Activated CD4-positive, alpha-beta T cell treated with anti-CD3 and anti-CD28 coated beads for 36 hours (primary cell): ENCODE measurements around the gene A4GNT. TPM values are rescaled to one million over a fixed set of nuclear protein-coding genes. Genes with fewer than 3 reads are reported as not detected.

Source experiments
- ATAC-seq: fragments of 200-7000 bp; cut with Tn5 transposase; one replicate; pipeline ENCODE4 v1.10.0; 2021; ENCODE audit warnings: mild to moderate bottlenecking, moderate library complexity
- CTCF ChIA-PET: fragments of 350-600 bp; sonication (Branson Sonifier 250); formaldehyde crosslinking; loops from one replicate; lab custom pipeline; 2021; ENCODE audit warnings: antibody characterized with exemption; lab: Charles Lee
- POLR2A ChIA-PET: fragments of 350-600 bp; sonication (Branson Sonifier 250); formaldehyde crosslinking; loops from one replicate; lab custom pipeline; 2021; ENCODE audit warnings: antibody characterized with exemption, inconsistent platforms; lab: Charles Lee
- DNase-seq: peaks from one replicate; pipeline ENCODE4 v3.0.0-alpha.2; 2020
- H3K27ac Mint-ChIP-seq: one replicate; pipeline ENCODE4 v1.8.0; 2021; ENCODE audit warnings: mixed read lengths
- H3K27me3 Mint-ChIP-seq: one replicate; pipeline ENCODE4 v1.8.0; 2021; ENCODE audit warnings: mixed read lengths
- H3K36me3 Mint-ChIP-seq: one replicate; pipeline ENCODE4 v1.8.0; 2021; ENCODE audit warnings: low read depth, mixed read lengths
- H3K4me1 Mint-ChIP-seq: one replicate; pipeline ENCODE4 v1.8.0; 2021; ENCODE audit warnings: mixed read lengths
- H3K4me3 Mint-ChIP-seq: one replicate; pipeline ENCODE4 v1.8.0; 2021; ENCODE audit warnings: mild to moderate bottlenecking, moderate library complexity, mixed read lengths
- H3K9me3 Mint-ChIP-seq: one replicate; pipeline ENCODE4 v1.8.0; 2021; ENCODE audit warnings: low read depth, mixed read lengths
- intact Hi-C, 2 experiments: fragments of 100-400 bp; cut with DNase I in 1 of 2; cut with micrococcal nuclease in 1 of 2; formaldehyde crosslinking; loops; one replicate each; pipeline versions ENCODE4 v1.14.2 to v1.15.1; 2022 to 2024; cut with DNase I, micrococcal nuclease
- total RNA-seq, 2 experiments: library from RNA; stranded (reverse); gene quantifications; one replicate each; pipeline ENCODE4 v1.2.3, GENCODE V29; 2021

The A4GNT gene
- total RNA-seq, 2 experiments from 2014 or later = not detected

- Mint-ChIP-seq H3K4me3 (no peak overlapping the region), H3K36me3 (no peaks in the 10 kb centered on the region), H3K27me3 (peaks cover 10% of the 10 kb centered on the region), H3K4me1 (no peaks in the 10 kb centered on the region), H3K27ac (no peak overlapping the region), H3K9me3 (no peaks in the 10 kb centered on the region)
- intact Hi-C loops = no loop called here
- no peak for DNase-seq
- POLR2A ChIA-PET = no interaction called here
- CTCF ChIA-PET = no interaction called here
- no peak for ATAC-seq
Observed at GRCh38 chr3:138140940-138141339, 8.8 kb upstream of the A4GNT start.

- POLR2A ChIA-PET = no interaction called here
- Mint-ChIP-seq H3K36me3 (no peaks in the 10 kb centered on the region), H3K4me1 (no peaks in the 10 kb centered on the region), H3K4me3 (no peak overlapping the region), H3K27ac (no peak overlapping the region), H3K27me3 (peaks cover 10% of the 10 kb centered on the region), H3K9me3 (no peaks in the 10 kb centered on the region)
- ATAC-seq = no peak
- no peak for DNase-seq
- CTCF ChIA-PET = interaction anchor here (0.6 kb wide), 1 partner anchor 328 kb away, joined by 3 read pairs; no protein-coding TSS in a partner anchor
- intact Hi-C loops = no loop called here
Observed at GRCh38 chr3:138139691-138140090, 7.5 kb upstream of the A4GNT start.

GRCh38 chr3:138137861-138138260 lies 5.7 kb upstream of the A4GNT start:
- Mint-ChIP-seq H3K4me1 (no peaks in the 10 kb centered on the region), H3K9me3 (no peaks in the 10 kb centered on the region), H3K27ac (no peak overlapping the region), H3K36me3 (no peaks in the 10 kb centered on the region), H3K4me3 (no peak overlapping the region), H3K27me3 (peaks cover 14% of the 10 kb centered on the region)
- ChIA-PET POLR2A (no interaction called here), CTCF (interaction anchor here (1.4 kb wide), 1 partner anchor 21 kb away, joined by 4 read pairs; no protein-coding TSS in a partner anchor)
- no peak for DNase-seq
- intact Hi-C loops = no loop called here
- no peak for ATAC-seq

- Mint-ChIP-seq H3K27ac (no peak overlapping the region), H3K4me1 (no peaks in the 10 kb centered on the region), H3K4me3 (no peak overlapping the region), H3K9me3 (no peaks in the 10 kb centered on the region), H3K36me3 (no peaks in the 10 kb centered on the region), H3K27me3 (peaks cover 9% of the 10 kb centered on the region)
- POLR2A ChIA-PET = no interaction called here
- CTCF ChIA-PET = no interaction called here
- ATAC-seq (no peak), DNase-seq (no peak)
- intact Hi-C loops = no loop called here
Observed at GRCh38 chr3:138136201-138136600, 4.0 kb upstream of the A4GNT start.

DNA sequence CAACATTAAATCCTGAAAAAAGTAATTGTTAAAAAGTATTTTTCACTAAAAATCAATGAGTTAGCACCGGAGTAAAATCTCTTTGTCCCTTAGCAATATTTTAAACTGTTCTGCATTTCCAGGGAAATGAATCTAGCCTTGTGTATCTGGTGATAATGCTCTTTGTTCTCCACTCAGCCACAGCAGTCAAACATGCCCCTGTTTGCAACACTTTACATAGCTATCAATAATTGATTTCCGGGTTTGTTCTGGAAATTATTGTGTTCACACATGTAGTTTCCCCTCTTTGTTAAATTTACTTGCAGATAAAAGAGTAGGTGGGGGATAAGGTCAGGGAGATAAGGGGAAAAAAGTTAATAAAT lies 3.6 kb upstream of the A4GNT start:
- POLR2A ChIA-PET = no interaction called here
- no peaks in the 10 kb centered on the region for H3K9me3 Mint-ChIP-seq
- H3K4me1 Mint-ChIP-seq = no peaks in the 10 kb centered on the region
- no peak overlapping the region for H3K4me3 Mint-ChIP-seq
- DNase-seq (no peak), ATAC-seq (no peak)
- no peak overlapping the region for H3K27ac Mint-ChIP-seq
- intact Hi-C loops = no loop called here
- CTCF ChIA-PET = no interaction called here
- H3K27me3 Mint-ChIP-seq = peaks cover 9% of the 10 kb centered on the region
- H3K36me3 Mint-ChIP-seq = no peaks in the 10 kb centered on the region

- POLR2A ChIA-PET = no interaction called here
- intact Hi-C loops = no loop called here
Observed at GRCh38 chr3:138135146-138135832, 3.1 kb upstream of the A4GNT start.

GRCh38 chr3:138127636-138128365 lies 4.4 kb downstream of the A4GNT start:
- intact Hi-C loops = no loop called here

More at GRCh38 chr3:138135146-138135832, 3.1 kb upstream of the A4GNT start:
- Mint-ChIP-seq H3K4me3 (no peak overlapping the region), H3K36me3 (no peaks in the 10 kb centered on the region), H3K4me1 (no peaks in the 10 kb centered on the region), H3K9me3 (no peaks in the 10 kb centered on the region), H3K27ac (no peak overlapping the region), H3K27me3 (peaks cover 6% of the 10 kb centered on the region)
- DNase-seq (no peak), ATAC-seq (no peak)
- CTCF ChIA-PET = no interaction called here

DNA sequence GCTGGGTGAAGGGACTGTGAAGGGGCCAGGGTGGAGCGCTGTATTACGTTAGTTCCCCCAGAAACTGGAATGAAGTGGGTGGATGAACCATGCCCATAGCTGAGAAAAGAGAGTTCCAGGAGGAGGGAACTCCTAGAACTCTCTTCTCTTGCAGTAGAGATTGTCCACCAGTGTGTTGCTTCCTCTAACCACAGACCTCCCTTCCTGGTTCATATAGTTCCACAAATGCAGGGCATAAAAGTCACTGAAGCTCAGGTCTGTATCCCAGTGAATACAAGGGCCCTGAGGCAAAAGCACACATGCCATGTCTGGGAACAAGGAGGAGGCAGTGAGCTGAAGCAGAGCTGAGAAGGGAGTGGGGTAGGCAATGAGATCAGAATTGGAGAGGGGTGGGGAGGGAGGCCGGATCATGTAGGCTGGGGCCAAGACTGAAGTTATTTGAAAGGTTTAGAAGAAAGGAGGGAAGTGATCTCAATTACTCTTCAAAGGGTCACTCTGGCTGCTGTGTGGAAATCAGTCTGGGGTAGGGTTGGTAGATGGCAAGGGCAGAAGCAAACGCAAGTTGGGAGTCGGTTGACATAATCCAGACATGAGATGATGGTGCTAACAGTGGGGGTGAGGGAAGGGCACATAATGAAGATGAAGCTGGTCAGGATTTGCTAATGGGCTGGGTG lies 6.5 kb downstream of the A4GNT start:
- ChIA-PET CTCF (interaction anchor here (0.6 kb wide), 1 partner anchor 586 kb away, joined by 3 read pairs; no protein-coding TSS in a partner anchor), POLR2A (no interaction called here)
- Mint-ChIP-seq H3K27ac (no peak overlapping the region), H3K4me3 (no peak overlapping the region), H3K4me1 (no peaks in the 10 kb centered on the region), H3K27me3 (peaks cover 3% of the 10 kb centered on the region), H3K36me3 (no peaks in the 10 kb centered on the region), H3K9me3 (no peaks in the 10 kb centered on the region)
- ATAC-seq = no peak
- intact Hi-C loops = no loop called here
- no peak for DNase-seq

More at GRCh38 chr3:138127636-138128365, 4.4 kb downstream of the A4GNT start:
- Mint-ChIP-seq H3K27me3 (peaks cover 3% of the 10 kb centered on the region), H3K36me3 (no peaks in the 10 kb centered on the region), H3K4me3 (no peak overlapping the region), H3K27ac (no peak overlapping the region), H3K9me3 (no peaks in the 10 kb centered on the region), H3K4me1 (no peaks in the 10 kb centered on the region)
- ChIA-PET CTCF (interaction anchor here (0.7 to 1.8 kb wide), 5 partner anchors 8 to 54 kb away, joined by 3 to 6 read pairs (median 3); partner anchors contain the start of gene DZIP1L), POLR2A (no interaction called here)
- DNase-seq (no peak), ATAC-seq (no peak)

- intact Hi-C loops = no loop called here
- Mint-ChIP-seq H3K27ac (no peak overlapping the region), H3K4me1 (no peaks in the 10 kb centered on the region), H3K9me3 (no peaks in the 10 kb centered on the region), H3K27me3 (peaks cover 5% of the 10 kb centered on the region), H3K4me3 (no peak overlapping the region), H3K36me3 (no peaks in the 10 kb centered on the region)
- ChIA-PET CTCF (interaction anchor here (0.8 to 0.9 kb wide), 2 partner anchors 23 to 467 kb away, joined by 3 read pairs; no protein-coding TSS in a partner anchor), POLR2A (no interaction called here)
- DNase-seq (no peak), ATAC-seq (no peak)
Observed at GRCh38 chr3:138124706-138125355, 7.4 kb downstream of the A4GNT start.

GRCh38 chr3:138124188-138124587 lies 8.0 kb downstream of the A4GNT start:
- intact Hi-C loops = no loop called here
- ChIA-PET POLR2A (no interaction called here), CTCF (interaction anchor here (0.8 to 0.9 kb wide), 2 partner anchors 23 to 468 kb away, joined by 3 read pairs; no protein-coding TSS in a partner anchor)
- Mint-ChIP-seq H3K9me3 (no peaks in the 10 kb centered on the region), H3K36me3 (no peaks in the 10 kb centered on the region), H3K27ac (no peak overlapping the region), H3K4me3 (no peak overlapping the region), H3K4me1 (no peaks in the 10 kb centered on the region), H3K27me3 (peaks cover 5% of the 10 kb centered on the region)
- DNase-seq (no peak), ATAC-seq (no peak)

DNA sequence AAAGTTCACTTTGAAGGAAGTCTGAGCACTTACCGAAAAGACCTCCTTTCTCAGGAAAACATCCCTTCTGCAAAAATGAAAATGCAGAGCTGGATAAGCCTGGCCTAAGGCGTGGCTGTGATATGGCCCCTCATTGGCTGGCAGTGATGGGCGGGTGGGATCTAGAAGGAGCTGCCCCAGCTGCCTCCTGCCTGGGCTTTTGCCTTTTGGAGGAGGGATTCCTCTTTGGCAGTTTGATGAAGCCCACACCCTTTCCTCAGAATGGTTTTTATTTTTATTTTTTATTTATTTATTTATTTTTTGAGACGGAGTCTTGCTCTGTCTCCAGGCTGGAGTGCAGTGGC lies 12.8 kb downstream of the A4GNT start:
- DNase-seq = no peak
- CTCF ChIA-PET = interaction anchor here (0.8 to 3.7 kb wide), 10 partner anchors 9 to 62 kb away, joined by 3 to 42 read pairs (median 4); partner anchors contain the start of gene A4GNT
- POLR2A ChIA-PET = no interaction called here
- Mint-ChIP-seq H3K9me3 (no peaks in the 10 kb centered on the region), H3K4me3 (no peak overlapping the region), H3K36me3 (no peaks in the 10 kb centered on the region), H3K27ac (no peak overlapping the region), H3K4me1 (peaks cover 4% of the 10 kb centered on the region), H3K27me3 (peaks cover 20% of the 10 kb centered on the region)
- no peak for ATAC-seq
- intact Hi-C loops = loop anchor here (1.0 kb wide), 1 partner anchor 51 kb away; no protein-coding TSS in a partner anchor
